ENCODE data around the gene CALN1.

CALN1 gene

GRCh38 chr7:72411419-72411818, 719 bp downstream of the CALN1 start:
- no peaks in the 10 kb centered on the region for H3K27me3 ChIP-seq (replicated peaks in 2 of 5; ENCODE audit: control insufficient read depth in 4 of 5, insufficient read depth in 5 of 5, low read length in 4 of 5)
- no peak overlapping the region for H3K27ac ChIP-seq (ENCODE audit: insufficient read depth in 1 of 2, low read depth in 1 of 2, low read length in 2 of 2, poor library complexity in 1 of 2, severe bottlenecking in 2 of 2)
- no peaks in the 10 kb centered on the region for H3K9me3 ChIP-seq (ENCODE audit: control extremely low read depth in 1 of 5, control insufficient read depth in 4 of 5, insufficient read depth in 2 of 5, low read depth in 1 of 5, low read length in 4 of 5)
- no peaks in the 10 kb centered on the region for H3K36me3 ChIP-seq (ENCODE audit: control insufficient read depth in 4 of 4, insufficient read depth in 4 of 4, low read length in 3 of 4)
- 87% methylated on average over 4 of the region's 4 CpGs for WGBS (ENCODE audit: insufficient coverage)
- no peaks in the 10 kb centered on the region for H3K4me1 ChIP-seq (ENCODE audit: control extremely low read depth in 1 of 4, control insufficient read depth in 4 of 4, insufficient read depth in 4 of 4, low read length in 3 of 4)
- DNase-seq, result no peak
- ChIA-PET POLR2A (no interaction called here), CTCF (no interaction called here)
- no peak overlapping the region for H3K4me3 ChIP-seq (ENCODE audit: control insufficient read depth in 1 of 7, extremely low read depth in 1 of 7, insufficient read depth in 4 of 7, low read depth in 2 of 7, low read length in 6 of 7)

- POLR2A ChIA-PET, result no interaction called here
- H3K4me3 ChIP-seq (ENCODE audit: control insufficient read depth in 1 of 7, extremely low read depth in 1 of 7, insufficient read depth in 4 of 7, low read depth in 2 of 7, low read length in 6 of 7), result no peak overlapping the region
These were observed 2.5 kb downstream of the CALN1 start for GRCh38 chr7:72409638-72410015.

GRCh38 chr7:72408966-72409637, 3.0 kb downstream of the CALN1 start:
- Histone ChIP-seq H3K9me3 (ENCODE audit: control extremely low read depth in 1 of 5, control insufficient read depth in 4 of 5, insufficient read depth in 2 of 5, low read depth in 1 of 5, low read length in 4 of 5) (no peaks in the 10 kb centered on the region), H3K36me3 (ENCODE audit: control insufficient read depth in 4 of 4, insufficient read depth in 4 of 4, low read length in 3 of 4) (no peaks in the 10 kb centered on the region), H3K4me1 (ENCODE audit: control extremely low read depth in 1 of 4, control insufficient read depth in 4 of 4, insufficient read depth in 4 of 4, low read length in 3 of 4) (peaks cover 0 to 22% (median 10%) of the 10 kb centered on the region in 4 experiments), H3K27ac (ENCODE audit: insufficient read depth in 1 of 2, low read depth in 1 of 2, low read length in 2 of 2, poor library complexity in 1 of 2, severe bottlenecking in 2 of 2) (no peak overlapping the region), H3K27me3 (replicated peaks in 2 of 5; ENCODE audit: control insufficient read depth in 4 of 5, insufficient read depth in 5 of 5, low read length in 4 of 5) (no peaks in the 10 kb centered on the region), H3K4me3 (ENCODE audit: control insufficient read depth in 1 of 7, extremely low read depth in 1 of 7, insufficient read depth in 4 of 7, low read depth in 2 of 7, low read length in 6 of 7) (no peak overlapping the region)
- ChIA-PET CTCF (no interaction called here), POLR2A (no interaction called here)
- WGBS (ENCODE audit: insufficient coverage), result 97% methylated on average over 10 of the region's 11 CpGs
- no peak for DNase-seq

More at GRCh38 chr7:72409638-72410015, 2.5 kb downstream of the CALN1 start:
- CTCF ChIA-PET, result no interaction called here
- Histone ChIP-seq H3K4me1 (ENCODE audit: control extremely low read depth in 1 of 4, control insufficient read depth in 4 of 4, insufficient read depth in 4 of 4, low read length in 3 of 4) (peaks cover 0 to 16% (median 9%) of the 10 kb centered on the region in 4 experiments), H3K36me3 (ENCODE audit: control insufficient read depth in 4 of 4, insufficient read depth in 4 of 4, low read length in 3 of 4) (no peaks in the 10 kb centered on the region), H3K9me3 (ENCODE audit: control extremely low read depth in 1 of 5, control insufficient read depth in 4 of 5, insufficient read depth in 2 of 5, low read depth in 1 of 5, low read length in 4 of 5) (no peaks in the 10 kb centered on the region), H3K27ac (ENCODE audit: insufficient read depth in 1 of 2, low read depth in 1 of 2, low read length in 2 of 2, poor library complexity in 1 of 2, severe bottlenecking in 2 of 2) (no peak overlapping the region), H3K27me3 (replicated peaks in 2 of 5; ENCODE audit: control insufficient read depth in 4 of 5, insufficient read depth in 5 of 5, low read length in 4 of 5) (no peaks in the 10 kb centered on the region)
- 86% methylated on average over 3 of the region's 3 CpGs for WGBS (ENCODE audit: insufficient coverage)
- no peak for DNase-seq

- H3K36me3 ChIP-seq (ENCODE audit: control insufficient read depth in 4 of 4, insufficient read depth in 4 of 4, low read length in 3 of 4), result no peaks in the 10 kb centered on the region
- no peak for DNase-seq
- no peaks in the 10 kb centered on the region for H3K27me3 ChIP-seq (replicated peaks in 2 of 5; ENCODE audit: control insufficient read depth in 4 of 5, insufficient read depth in 5 of 5, low read length in 4 of 5)
- ChIA-PET CTCF (interaction anchor here (1.1 kb wide), 1 partner anchor 50 kb away, joined by 3 read pairs; no protein-coding TSS in a partner anchor), POLR2A (no interaction called here)
- 90% methylated on average over 2 of the region's 4 CpGs for WGBS (ENCODE audit: insufficient coverage)
- no peak overlapping the region for H3K27ac ChIP-seq (ENCODE audit: insufficient read depth in 1 of 2, low read depth in 1 of 2, low read length in 2 of 2, poor library complexity in 1 of 2, severe bottlenecking in 2 of 2)
- H3K4me1 ChIP-seq (ENCODE audit: control extremely low read depth in 1 of 4, control insufficient read depth in 4 of 4, insufficient read depth in 4 of 4, low read length in 3 of 4), result peaks cover 0 to 43% (median 21%) of the 10 kb centered on the region in 4 experiments
- H3K4me3 ChIP-seq (ENCODE audit: control insufficient read depth in 1 of 7, extremely low read depth in 1 of 7, insufficient read depth in 4 of 7, low read depth in 2 of 7, low read length in 6 of 7), result no peak overlapping the region
- H3K9me3 ChIP-seq (ENCODE audit: control extremely low read depth in 1 of 5, control insufficient read depth in 4 of 5, insufficient read depth in 2 of 5, low read depth in 1 of 5, low read length in 4 of 5), result no peaks in the 10 kb centered on the region
These were observed 5.2 kb downstream of the CALN1 start for GRCh38 chr7:72406820-72407403.

GRCh38 chr7:72405871-72406270, 6.3 kb downstream of the CALN1 start:
- H3K27me3 ChIP-seq (replicated peaks in 2 of 5; ENCODE audit: control insufficient read depth in 4 of 5, insufficient read depth in 5 of 5, low read length in 4 of 5), result no peaks in the 10 kb centered on the region
- POLR2A ChIA-PET, result interaction anchor here (0.6 to 1.0 kb wide), 2 partner anchors 69 to 221 kb away, joined by 3 read pairs; no protein-coding TSS in a partner anchor
- CTCF ChIA-PET, result interaction anchor here (0.9 to 1.8 kb wide), 5 partner anchors 11 to 88 kb away, joined by 3 to 6 read pairs (median 3); no protein-coding TSS in a partner anchor
- no peaks in the 10 kb centered on the region for H3K36me3 ChIP-seq (ENCODE audit: control insufficient read depth in 4 of 4, insufficient read depth in 4 of 4, low read length in 3 of 4)
- no peaks in the 10 kb centered on the region for H3K9me3 ChIP-seq (ENCODE audit: control extremely low read depth in 1 of 5, control insufficient read depth in 4 of 5, insufficient read depth in 2 of 5, low read depth in 1 of 5, low read length in 4 of 5)
- 98% methylated on average over 11 of the region's 15 CpGs for WGBS (ENCODE audit: insufficient coverage)
- H3K4me3 ChIP-seq (ENCODE audit: control insufficient read depth in 1 of 7, extremely low read depth in 1 of 7, insufficient read depth in 4 of 7, low read depth in 2 of 7, low read length in 6 of 7), result no peak overlapping the region
- DNase-seq, result no peak
- peak overlapping the region in 1 of 2 experiments; percentile 29 for H3K27ac ChIP-seq (ENCODE audit: insufficient read depth in 1 of 2, low read depth in 1 of 2, low read length in 2 of 2, poor library complexity in 1 of 2, severe bottlenecking in 2 of 2)
- peaks cover 0 to 53% (median 23%) of the 10 kb centered on the region in 4 experiments for H3K4me1 ChIP-seq (ENCODE audit: control extremely low read depth in 1 of 4, control insufficient read depth in 4 of 4, insufficient read depth in 4 of 4, low read length in 3 of 4)

GRCh38 chr7:72405418-72405817, 6.7 kb downstream of the CALN1 start:
- no peaks in the 10 kb centered on the region for H3K9me3 ChIP-seq (ENCODE audit: control extremely low read depth in 1 of 5, control insufficient read depth in 4 of 5, insufficient read depth in 2 of 5, low read depth in 1 of 5, low read length in 4 of 5)
- H3K4me3 ChIP-seq (ENCODE audit: control insufficient read depth in 1 of 7, extremely low read depth in 1 of 7, insufficient read depth in 4 of 7, low read depth in 2 of 7, low read length in 6 of 7), result peak overlapping the region in 1 of 7 experiments; percentile 13
- H3K27ac ChIP-seq (ENCODE audit: insufficient read depth in 1 of 2, low read depth in 1 of 2, low read length in 2 of 2, poor library complexity in 1 of 2, severe bottlenecking in 2 of 2), result peak overlapping the region in 1 of 2 experiments; percentile 29
- peaks cover 0 to 53% (median 23%) of the 10 kb centered on the region in 4 experiments for H3K4me1 ChIP-seq (ENCODE audit: control extremely low read depth in 1 of 4, control insufficient read depth in 4 of 4, insufficient read depth in 4 of 4, low read length in 3 of 4)
- POLR2A ChIA-PET, result interaction anchor here (1.0 kb wide), 1 partner anchor 69 kb away, joined by 3 read pairs; no protein-coding TSS in a partner anchor
- no peaks in the 10 kb centered on the region for H3K36me3 ChIP-seq (ENCODE audit: control insufficient read depth in 4 of 4, insufficient read depth in 4 of 4, low read length in 3 of 4)
- peak; percentile 78 to 98 (median 97) for DNase-seq
- H3K27me3 ChIP-seq (replicated peaks in 2 of 5; ENCODE audit: control insufficient read depth in 4 of 5, insufficient read depth in 5 of 5, low read length in 4 of 5), result no peaks in the 10 kb centered on the region
- WGBS (ENCODE audit: insufficient coverage), result 0% methylated on average over 1 of the region's 11 CpGs
- CTCF ChIA-PET, result interaction anchor here (0.9 to 1.8 kb wide), 4 partner anchors 12 to 89 kb away, joined by 3 to 6 read pairs (median 3); no protein-coding TSS in a partner anchor

- POLR2A ChIA-PET, result interaction anchor here (1.5 kb wide), 1 partner anchor 68 kb away, joined by 5 read pairs; no protein-coding TSS in a partner anchor
- H3K27me3 ChIP-seq (replicated peaks in 2 of 5; ENCODE audit: control insufficient read depth in 4 of 5, insufficient read depth in 5 of 5, low read length in 4 of 5), result no peaks in the 10 kb centered on the region
- WGBS (ENCODE audit: insufficient coverage), result 98% methylated on average over 4 of the region's 5 CpGs
- peak in 2 of 3 donors; percentile 47 to 48 for DNase-seq
- no peaks in the 10 kb centered on the region for H3K9me3 ChIP-seq (ENCODE audit: control extremely low read depth in 1 of 5, control insufficient read depth in 4 of 5, insufficient read depth in 2 of 5, low read depth in 1 of 5, low read length in 4 of 5)
- CTCF ChIA-PET, result interaction anchor here (1.8 kb wide), 1 partner anchor 12 kb away, joined by 6 read pairs; no protein-coding TSS in a partner anchor
- no peak overlapping the region for H3K4me3 ChIP-seq (ENCODE audit: control insufficient read depth in 1 of 7, extremely low read depth in 1 of 7, insufficient read depth in 4 of 7, low read depth in 2 of 7, low read length in 6 of 7)
- peaks cover 0 to 53% (median 23%) of the 10 kb centered on the region in 4 experiments for H3K4me1 ChIP-seq (ENCODE audit: control extremely low read depth in 1 of 4, control insufficient read depth in 4 of 4, insufficient read depth in 4 of 4, low read length in 3 of 4)
- H3K27ac ChIP-seq (ENCODE audit: insufficient read depth in 1 of 2, low read depth in 1 of 2, low read length in 2 of 2, poor library complexity in 1 of 2, severe bottlenecking in 2 of 2), result no peak overlapping the region
- H3K36me3 ChIP-seq (ENCODE audit: control insufficient read depth in 4 of 4, insufficient read depth in 4 of 4, low read length in 3 of 4), result no peaks in the 10 kb centered on the region
These were observed 7.4 kb downstream of the CALN1 start for GRCh38 chr7:72404743-72405142.
